HG03460 (cell line): Measurements from ENCODE around the gene TTC9B.

Experiments
- ATAC-seq: cut with Tn5 transposase; IDR thresholded peaks from one replicate; pipeline ENCODE4 v1.9.1; 2021; ENCODE audit not compliant: unreplicated experiment

The TTC9B gene

GRCh38 chr19:40217934-40218890 lies at the start of gene TTC9B:
Gene TTC9B, minus strand, starts transcription at chr19:40218384. Its CDS starts 3 bp downstream, at chr19:40218381.
- ATAC-seq: no peak

GRCh38 chr19:40267601-40267997 lies 49.4 kb upstream of the TTC9B start:
- no peak for ATAC-seq

- no peak for ATAC-seq
These were observed 48.9 kb upstream of the TTC9B start for GRCh38 chr19:40266912-40267600.

- no peak for ATAC-seq
These were observed 47.9 kb upstream of the TTC9B start for GRCh38 chr19:40266119-40266518.

GRCh38 chr19:40265763-40266099 lies 47.5 kb upstream of the TTC9B start:
- ATAC-seq: no peak

GRCh38 chr19:40265055-40265762 lies 47.0 kb upstream of the TTC9B start:
- no peak for ATAC-seq

GRCh38 chr19:40264314-40265054 lies 46.3 kb upstream of the TTC9B start:
- ATAC-seq: no peak

GRCh38 chr19:40263440-40264313 lies 45.5 kb upstream of the TTC9B start:
- no peak for ATAC-seq

- no peak for ATAC-seq
These were observed 44.2 kb upstream of the TTC9B start for GRCh38 chr19:40262422-40262821.

GRCh38 chr19:40261631-40262030 lies 43.4 kb upstream of the TTC9B start:
- no peak for ATAC-seq

- no peak for ATAC-seq
These were observed 38.9 kb upstream of the TTC9B start for GRCh38 chr19:40257096-40257517.

- ATAC-seq: no peak
These were observed 38.3 kb upstream of the TTC9B start for GRCh38 chr19:40256512-40256911.

GRCh38 chr19:40255619-40256166 lies 37.5 kb upstream of the TTC9B start:
- no peak for ATAC-seq

- no peak for ATAC-seq
These were observed 36.7 kb upstream of the TTC9B start for GRCh38 chr19:40254714-40255418.

- no peak for ATAC-seq
These were observed 35.5 kb upstream of the TTC9B start for GRCh38 chr19:40253611-40254092.

GRCh38 chr19:40252395-40252794 lies 34.2 kb upstream of the TTC9B start:
- ATAC-seq: no peak

GRCh38 chr19:40251991-40252390 lies 33.8 kb upstream of the TTC9B start:
- ATAC-seq: no peak

- no peak for ATAC-seq
These were observed 33.1 kb upstream of the TTC9B start for GRCh38 chr19:40251244-40251643.

GRCh38 chr19:40249781-40250180 lies 31.6 kb upstream of the TTC9B start:
- ATAC-seq: no peak
